ENCODE results near the gene TMEM237. TPM values are rescaled to one million over a fixed set of nuclear protein-coding genes. Genes with fewer than 3 reads are reported as not detected.

TMEM237 gene
- total RNA-seq, 1 experiment from 2014 or later: 30.6 TPM

DNA sequence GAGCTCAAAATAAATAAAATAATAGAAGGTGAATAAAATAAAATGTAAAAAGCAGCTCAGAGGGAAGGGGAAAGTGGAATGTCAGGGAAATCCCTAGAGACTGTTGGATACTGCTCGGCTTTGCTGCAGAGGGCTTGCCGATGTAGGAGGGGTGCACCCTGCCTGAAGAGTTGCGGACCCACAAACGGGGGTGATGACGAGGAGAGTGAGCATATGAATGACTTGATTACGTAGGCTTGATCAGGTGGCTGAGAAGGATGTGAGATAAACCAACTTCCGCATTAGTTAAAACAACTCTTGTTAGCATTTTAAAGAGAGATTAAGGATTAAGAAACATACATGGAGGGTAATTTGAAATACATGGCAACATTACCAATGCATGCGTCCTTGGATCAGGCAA is 21.0 kb upstream of the TMEM237 start:
- ChIA-PET POLR2A (interaction anchor here (0.6 kb wide), 1 partner anchor 230 kb away, joined by 6 read pairs; no protein-coding TSS in a partner anchor), CTCF (no interaction called here)
- no peak for ATAC-seq
- BruUV-seq (replicated peaks): no TSS peak
- H3K4me1 ChIP-seq (ENCODE audit: control insufficient read depth, insufficient read depth, low read length): no peaks in the 10 kb centered on the region
- H3K27me3 ChIP-seq (ENCODE audit: control insufficient read depth, insufficient read depth, low read length): no peaks in the 10 kb centered on the region
- DNase-seq (ENCODE audit: low read depth, low spot score): no peak
- H3K4me3 ChIP-seq (ENCODE audit: low read depth in 2 of 2, low read length in 2 of 2): no peak overlapping the region
- no peaks in the 10 kb centered on the region for H3K9me3 ChIP-seq (ENCODE audit: control insufficient read depth, insufficient read depth, low read depth, low read length)
- in situ Hi-C loops (cut with HindIII; ENCODE audit: low pct_unique_long_range_greater_than_20kb, low sequenced_read_pairs) (no loop called here), intact Hi-C loops (cut with micrococcal nuclease; ENCODE audit: unreplicated experiment) (no loop called here)
- H3K27ac ChIP-seq (ENCODE audit: low read length): no peak overlapping the region
- TF ChIP-seq SIN3A (IDR thresholded peaks at IDR 0.05; ENCODE audit: borderline replicate concordance, insufficient read depth, low read depth, low read length): no peak
- no peak for TF ChIP-seq TCF7L2 (IDR thresholded peaks at IDR 0.05; ENCODE audit: low read depth, low read length)
- TF ChIP-seq POLR2AphosphoS5 (IDR thresholded peaks at IDR 0.05; ENCODE audit: low read depth, low read length): no peak
- TF ChIP-seq, protein P1, sequence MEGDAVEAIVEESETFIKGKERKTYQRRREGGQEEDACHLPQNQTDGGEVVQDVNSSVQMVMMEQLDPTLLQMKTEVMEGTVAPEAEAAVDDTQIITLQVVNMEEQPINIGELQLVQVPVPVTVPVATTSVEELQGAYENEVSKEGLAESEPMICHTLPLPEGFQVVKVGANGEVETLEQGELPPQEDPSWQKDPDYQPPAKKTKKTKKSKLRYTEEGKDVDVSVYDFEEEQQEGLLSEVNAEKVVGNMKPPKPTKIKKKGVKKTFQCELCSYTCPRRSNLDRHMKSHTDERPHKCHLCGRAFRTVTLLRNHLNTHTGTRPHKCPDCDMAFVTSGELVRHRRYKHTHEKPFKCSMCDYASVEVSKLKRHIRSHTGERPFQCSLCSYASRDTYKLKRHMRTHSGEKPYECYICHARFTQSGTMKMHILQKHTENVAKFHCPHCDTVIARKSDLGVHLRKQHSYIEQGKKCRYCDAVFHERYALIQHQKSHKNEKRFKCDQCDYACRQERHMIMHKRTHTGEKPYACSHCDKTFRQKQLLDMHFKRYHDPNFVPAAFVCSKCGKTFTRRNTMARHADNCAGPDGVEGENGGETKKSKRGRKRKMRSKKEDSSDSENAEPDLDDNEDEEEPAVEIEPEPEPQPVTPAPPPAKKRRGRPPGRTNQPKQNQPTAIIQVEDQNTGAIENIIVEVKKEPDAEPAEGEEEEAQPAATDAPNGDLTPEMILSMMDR (IDR thresholded peaks at IDR 0.05): no peak
- TF ChIP-seq, protein P2, sequence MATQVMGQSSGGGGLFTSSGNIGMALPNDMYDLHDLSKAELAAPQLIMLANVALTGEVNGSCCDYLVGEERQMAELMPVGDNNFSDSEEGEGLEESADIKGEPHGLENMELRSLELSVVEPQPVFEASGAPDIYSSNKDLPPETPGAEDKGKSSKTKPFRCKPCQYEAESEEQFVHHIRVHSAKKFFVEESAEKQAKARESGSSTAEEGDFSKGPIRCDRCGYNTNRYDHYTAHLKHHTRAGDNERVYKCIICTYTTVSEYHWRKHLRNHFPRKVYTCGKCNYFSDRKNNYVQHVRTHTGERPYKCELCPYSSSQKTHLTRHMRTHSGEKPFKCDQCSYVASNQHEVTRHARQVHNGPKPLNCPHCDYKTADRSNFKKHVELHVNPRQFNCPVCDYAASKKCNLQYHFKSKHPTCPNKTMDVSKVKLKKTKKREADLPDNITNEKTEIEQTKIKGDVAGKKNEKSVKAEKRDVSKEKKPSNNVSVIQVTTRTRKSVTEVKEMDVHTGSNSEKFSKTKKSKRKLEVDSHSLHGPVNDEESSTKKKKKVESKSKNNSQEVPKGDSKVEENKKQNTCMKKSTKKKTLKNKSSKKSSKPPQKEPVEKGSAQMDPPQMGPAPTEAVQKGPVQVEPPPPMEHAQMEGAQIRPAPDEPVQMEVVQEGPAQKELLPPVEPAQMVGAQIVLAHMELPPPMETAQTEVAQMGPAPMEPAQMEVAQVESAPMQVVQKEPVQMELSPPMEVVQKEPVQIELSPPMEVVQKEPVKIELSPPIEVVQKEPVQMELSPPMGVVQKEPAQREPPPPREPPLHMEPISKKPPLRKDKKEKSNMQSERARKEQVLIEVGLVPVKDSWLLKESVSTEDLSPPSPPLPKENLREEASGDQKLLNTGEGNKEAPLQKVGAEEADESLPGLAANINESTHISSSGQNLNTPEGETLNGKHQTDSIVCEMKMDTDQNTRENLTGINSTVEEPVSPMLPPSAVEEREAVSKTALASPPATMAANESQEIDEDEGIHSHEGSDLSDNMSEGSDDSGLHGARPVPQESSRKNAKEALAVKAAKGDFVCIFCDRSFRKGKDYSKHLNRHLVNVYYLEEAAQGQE (IDR thresholded peaks at IDR 0.05; ENCODE audit: insufficient read depth in 1 of 2, low read depth in 2 of 2, low read length in 1 of 2): no peak
- no peaks in the 10 kb centered on the region for H3K36me3 ChIP-seq (ENCODE audit: control insufficient read depth, insufficient read depth, low read length)

DNA sequence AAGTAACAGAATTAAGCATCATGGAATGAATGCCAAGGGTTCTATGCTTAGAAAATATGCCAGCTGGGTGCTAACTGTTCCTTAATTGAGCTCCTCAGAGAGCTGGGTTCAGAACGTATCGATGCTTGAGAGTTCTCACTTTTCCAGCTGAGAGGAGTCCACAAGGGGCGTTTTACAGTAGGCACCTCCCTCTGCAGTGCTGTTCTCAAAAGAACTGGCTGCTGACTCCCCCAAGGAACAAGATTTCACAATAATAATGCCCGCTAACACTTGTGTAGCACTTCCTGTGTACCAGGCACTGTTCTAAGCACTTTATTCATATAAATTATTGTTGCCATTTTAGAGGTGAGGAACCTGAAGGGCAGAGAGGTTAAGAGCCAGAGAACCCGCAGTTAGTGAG is 18.1 kb upstream of the TMEM237 start:
- ChIA-PET CTCF (no interaction called here), POLR2A (no interaction called here)
- no peak for ATAC-seq
- no peaks in the 10 kb centered on the region for H3K4me1 ChIP-seq (ENCODE audit: control insufficient read depth, insufficient read depth, low read length)
- no peaks in the 10 kb centered on the region for H3K27me3 ChIP-seq (ENCODE audit: control insufficient read depth, insufficient read depth, low read length)
- in situ Hi-C loops (cut with HindIII; ENCODE audit: low pct_unique_long_range_greater_than_20kb, low sequenced_read_pairs) (no loop called here), intact Hi-C loops (cut with micrococcal nuclease; ENCODE audit: unreplicated experiment) (no loop called here)
- H3K27ac ChIP-seq (ENCODE audit: low read length): no peak overlapping the region
- no peak for TF ChIP-seq TCF7L2 (IDR thresholded peaks at IDR 0.05; ENCODE audit: low read depth, low read length)
- TF ChIP-seq, protein P2 (IDR thresholded peaks at IDR 0.05; ENCODE audit: insufficient read depth in 1 of 2, low read depth in 2 of 2, low read length in 1 of 2): no peak
- TF ChIP-seq, protein P1 (IDR thresholded peaks at IDR 0.05): no peak
- TF ChIP-seq SIN3A (IDR thresholded peaks at IDR 0.05; ENCODE audit: borderline replicate concordance, insufficient read depth, low read depth, low read length): no peak
- TF ChIP-seq POLR2AphosphoS5 (IDR thresholded peaks at IDR 0.05; ENCODE audit: low read depth, low read length): no peak
- DNase-seq (ENCODE audit: low read depth, low spot score): no peak
- no peaks in the 10 kb centered on the region for H3K9me3 ChIP-seq (ENCODE audit: control insufficient read depth, insufficient read depth, low read depth, low read length)
- H3K4me3 ChIP-seq (ENCODE audit: low read depth in 2 of 2, low read length in 2 of 2): no peak overlapping the region
- H3K36me3 ChIP-seq (ENCODE audit: control insufficient read depth, insufficient read depth, low read length): no peaks in the 10 kb centered on the region
- BruUV-seq (replicated peaks): no TSS peak

Data from Panc1 (cell line).